Sigmoid colon (tissue), 7 donors: ENCODE measurements around the gene ZNF512. TPM values are rescaled to one million over a fixed set of nuclear protein-coding genes. Genes with fewer than 3 reads are reported as not detected.

ENCODE experiments used
- DNase-seq: peaks from one replicate; pipeline ENCODE4 v3.0.0-alpha.2; 2019
- H3K27ac ChIP-seq, 4 donors: fragments of 200-600 bp; sonication (generic); one replicate each; pipeline ENCODE4 v1.5.1; 2016 to 2019; ENCODE audit warnings: mild to moderate bottlenecking in 1 of 4
- H3K27me3 ChIP-seq, 3 donors: fragments of 200-600 bp; sonication (generic); one replicate each; pipeline ENCODE4 v1.5.1; 2019; ENCODE audit warnings: mild to moderate bottlenecking in 1 of 3
- H3K36me3 ChIP-seq, 4 donors: fragments of 200-600 bp; sonication (generic); one replicate each; pipeline ENCODE4 v1.5.1; 2016 to 2019
- H3K4me1 ChIP-seq, 4 donors: fragments of 200-600 bp; sonication (generic); one replicate each; pipeline ENCODE4 v1.5.1; 2017 to 2019
- H3K4me3 ChIP-seq, 4 donors: fragments of 200-600 bp; sonication (generic); one replicate each; pipeline ENCODE4 v1.5.1; 2017 to 2019; ENCODE audit warnings: mild to moderate bottlenecking in 2 of 4, moderate library complexity in 1 of 4
- H3K9me3 ChIP-seq, 4 donors: fragments of 200-600 bp in 3 of 4; sonication (generic) in 3 of 4; one replicate each; pipeline versions ENCODE4 v1.5.1 to v1.6.1; 2013 to 2019
- CTCF ChIP-seq, 4 experiments: fragments of 450-650 bp in 3 of 4; fragments of 200-600 bp in 1 of 4; IDR thresholded peaks; one replicate each; pipeline ENCODE4 v1.5.1; 2016 to 2019; ENCODE audit warnings: antibody characterized with exemption in 4 of 4, mild to moderate bottlenecking in 3 of 4, moderate library complexity in 2 of 4
- EP300 ChIP-seq, 4 donors: sonication (generic); formaldehyde crosslinking; IDR thresholded peaks; one replicate each; pipeline ENCODE4 v1.6.1; 2017; ENCODE audit warnings: antibody characterized with exemption in 4 of 4
- POLR2A ChIP-seq, 2 donors: fragments of 450-650 bp; IDR thresholded peaks; one replicate each; pipeline ENCODE4 v1.6.1; 2016; ENCODE audit warnings: antibody characterized with exemption in 2 of 2, mild to moderate bottlenecking in 2 of 2, moderate library complexity in 2 of 2
- POLR2AphosphoS5 ChIP-seq, 4 donors: sonication (generic); formaldehyde crosslinking; IDR thresholded peaks; one replicate each; pipeline ENCODE4 v1.6.1; 2017; ENCODE audit warnings: antibody characterized with exemption in 4 of 4
- WGBS, 2 donors: extraction: QIAGEN DNeasy Blood & Tissue Kit; methylation state at CpG; one replicate each; pipeline ENCODE4 v1.1.7; 2013; 5-methylcytosine and 5-hydroxymethylcytosine counted together
- intact Hi-C: fragments of 100-400 bp; cut with DNase I; formaldehyde crosslinking; loops from one replicate; pipeline ENCODE4 v1.15.1; 2023
- polyA plus RNA-seq, 3 donors: library from polyadenylated mRNA; stranded (reverse); fragments of 200-250 nt; gene quantifications; one replicate each; pipeline ENCODE4 v1.2.3, GENCODE V29; 2013
- total RNA-seq, 4 donors: library from RNA; depleted of rRNA; stranded (reverse); fragments of >200 nt; gene quantifications; one replicate each; pipeline ENCODE4 v1.1.0, GENCODE V29; 2016
- donor health status: healthy with polysubstance abuse.
- donor health status: Bipolar disorder and iron deficiency.
- donor health status: healthy.

The ZNF512 gene
- total and polyA plus RNA-seq, 7 donors: 3.9 to 44.3 (median 30.7) TPM

- Histone ChIP-seq H3K9me3 (no peaks in the 10 kb centered on the region), H3K36me3 (peaks cover 36 to 100% (median 60%) of the 10 kb centered on the region in 4 donors), H3K4me1 (no peaks in the 10 kb centered on the region), H3K27me3 (no peaks in the 10 kb centered on the region), H3K4me3 (no peak overlapping the region), H3K27ac (no peak overlapping the region)
- no peak for DNase-seq
- intact Hi-C loops: no loop called here
- TF ChIP-seq CTCF (IDR thresholded peaks at IDR 0.05) (no peak), POLR2A (IDR thresholded peaks at IDR 0.05) (no peak), EP300 (IDR thresholded peaks at IDR 0.05) (no peak), POLR2AphosphoS5 (IDR thresholded peaks at IDR 0.05) (no peak)
- WGBS, 2 donors: 96% methylated on average over 1 of the region's 1 CpG
Observed at GRCh38 chr2:27652790-27653189, 69.9 kb downstream of the ZNF512 start.

- H3K27me3 ChIP-seq: no peaks in the 10 kb centered on the region
- H3K9me3 ChIP-seq: no peaks in the 10 kb centered on the region
- TF ChIP-seq POLR2AphosphoS5 (IDR thresholded peaks at IDR 0.05) (no peak), EP300 (IDR thresholded peaks at IDR 0.05) (no peak), CTCF (IDR thresholded peaks at IDR 0.05) (no peak), POLR2A (IDR thresholded peaks at IDR 0.05) (no peak)
- 91 to 92% methylated on average over 2 of the region's 2 CpGs for WGBS, 2 donors
- DNase-seq: no peak
- intact Hi-C loops: no loop called here
- H3K36me3 ChIP-seq: peaks cover 33 to 99% (median 56%) of the 10 kb centered on the region in 4 donors
- H3K27ac ChIP-seq: no peak overlapping the region
- H3K4me1 ChIP-seq: no peaks in the 10 kb centered on the region
- H3K4me3 ChIP-seq: no peak overlapping the region
Observed at GRCh38 chr2:27653397-27653796, 70.6 kb downstream of the ZNF512 start.

GRCh38 chr2:27655155-27655951, 72.5 kb downstream of the ZNF512 start:
- Histone ChIP-seq H3K27me3 (no peaks in the 10 kb centered on the region), H3K4me3 (no peak overlapping the region), H3K27ac (no peak overlapping the region), H3K9me3 (no peaks in the 10 kb centered on the region), H3K4me1 (peaks cover 0 to 6% (median 0%) of the 10 kb centered on the region in 4 donors), H3K36me3 (peaks cover 33 to 99% (median 57%) of the 10 kb centered on the region in 4 donors)
- no peak for TF ChIP-seq CTCF (IDR thresholded peaks at IDR 0.05)
- TF ChIP-seq POLR2A (IDR thresholded peaks at IDR 0.05): no peak
- no peak for TF ChIP-seq EP300 (IDR thresholded peaks at IDR 0.05)
- TF ChIP-seq POLR2AphosphoS5 (IDR thresholded peaks at IDR 0.05): no peak
- intact Hi-C loops: no loop called here
- DNase-seq: no peak
- whole genome bisulfite sequencing, 2 donors: 94 to 97% methylated on average over 7 of the region's 7 CpGs

GRCh38 chr2:27661371-27661770, 78.5 kb downstream of the ZNF512 start:
- intact Hi-C loops: no loop called here
- Histone ChIP-seq H3K4me3 (no peak overlapping the region), H3K27me3 (no peaks in the 10 kb centered on the region), H3K9me3 (no peaks in the 10 kb centered on the region), H3K27ac (no peak overlapping the region), H3K4me1 (peaks cover 0 to 36% (median 29%) of the 10 kb centered on the region in 4 donors), H3K36me3 (peaks cover 9 to 50% (median 30%) of the 10 kb centered on the region in 4 donors)
- DNase-seq: no peak
- WGBS, 2 donors: 91% methylated on average over 1 of the region's 1 CpG
- TF ChIP-seq POLR2A (IDR thresholded peaks at IDR 0.05) (no peak), CTCF (IDR thresholded peaks at IDR 0.05) (no peak), EP300 (IDR thresholded peaks at IDR 0.05) (no peak), POLR2AphosphoS5 (IDR thresholded peaks at IDR 0.05) (no peak)
